ENCODE results near the gene TMTC4.

- TF ChIP-seq POLR2A (IDR thresholded peaks at IDR 0.05; ENCODE audit: low read length): no peak
- TF ChIP-seq GATA1 (IDR thresholded peaks at IDR 0.05; ENCODE audit: low read depth, low read length): no peak
Measured at GRCh38 chr13:100573121-100573520, 101.5 kb downstream of the TMTC4 start.

Measured in erythroblast (primary cell).